ENCODE measurements around the gene EPB41L4A.

The EPB41L4A gene

GRCh38 chr5:112160652-112161391 is 258.3 kb downstream of the EPB41L4A start (continued):
- TF ChIP-seq TSHZ1 (tag by site-specific recombination; IDR thresholded peaks at IDR 0.05; ENCODE audit: borderline replicate concordance) (peak; percentile 40; the same call in 1 of the 2 replicates), SETDB1 (IDR thresholded peaks at IDR 0.05; ENCODE audit: insufficient read length, low read length) (peak; percentile 41), ZNF221 (tag by site-specific recombination; IDR thresholded peaks at IDR 0.05; ENCODE audit: borderline replicate concordance) (0 out of 2 replicates have a peak, but pooled peaks have one; percentile 81), KLF9 (tag by site-specific recombination; IDR thresholded peaks at IDR 0.05; ENCODE audit: low read depth) (peak; percentile 95), PRDM10 (tag by site-specific recombination; IDR thresholded peaks at IDR 0.05) (peak; percentile 100), ZSCAN18 (tag by site-specific recombination; IDR thresholded peaks at IDR 0.05) (peak; percentile 78; the same call in 1 of the 2 replicates), ZNF133 (tag by site-specific recombination; IDR thresholded peaks at IDR 0.05) (no peak), FEZF1 (tag by site-specific recombination; IDR thresholded peaks at IDR 0.05) (0 out of 2 replicates have a peak, but pooled peaks have one; percentile 26), ZNF184 (tag by site-specific recombination; IDR thresholded peaks at IDR 0.05) (peak; percentile 85), ZNF202 (tag by site-specific recombination; IDR thresholded peaks at IDR 0.05; ENCODE audit: borderline replicate concordance) (no peak), ZNF423 (tag by site-specific recombination; IDR thresholded peaks at IDR 0.05) (no peak), HOXD13 (CRISPR knock-in tag; IDR thresholded peaks at IDR 0.05; ENCODE audit: borderline replicate concordance) (peak; percentile 52; the same call in 1 of the 2 replicates), INSM2 (tag by site-specific recombination; IDR thresholded peaks at IDR 0.05) (peak; percentile 79), ZNF311 (tag by site-specific recombination; IDR thresholded peaks at IDR 0.05; ENCODE audit: borderline replicate concordance) (no peak), ELK4 (IDR thresholded peaks at IDR 0.05; ENCODE audit: borderline replicate concordance, low read depth, low read length) (no peak), BCL6B (tag by site-specific recombination; IDR thresholded peaks at IDR 0.05) (no peak), OSR2 (tag by site-specific recombination; IDR thresholded peaks at IDR 0.05) (peak; percentile 80), KLF7 (tag by site-specific recombination; IDR thresholded peaks at IDR 0.05; ENCODE audit: borderline replicate concordance) (no peak), ZFHX2 (tag by site-specific recombination; conservative IDR thresholded peaks at IDR 0.05) (no peak), ZXDB (tag by site-specific recombination; IDR thresholded peaks at IDR 0.05) (peak; percentile 92), ZNF324 (tag by site-specific recombination; IDR thresholded peaks at IDR 0.05) (peak; percentile 95), PATZ1 (tag by site-specific recombination; IDR thresholded peaks at IDR 0.05) (0 out of 2 replicates have a peak, but pooled peaks have one; percentile 36), ZNF664 (tag by site-specific recombination; IDR thresholded peaks at IDR 0.05) (no peak)

All from HEK293 (cell line).